SK-N-SH (cell line): ENCODE measurements around the gene SYT14. TPM values are rescaled to one million over a fixed set of nuclear protein-coding genes. Genes with fewer than 3 reads are reported as not detected.

Source experiments
- CTCF ChIA-PET: fragments of 300-600, 350-600 bp; formaldehyde crosslinking; extraction: SDS; loops from one replicate; lab custom pipeline; 2021; lab: Yijun Ruan, JAX
- POLR2A ChIA-PET: fragments of 350-600 bp; sonication (Branson Sonifier 250); formaldehyde crosslinking; extraction: SDS; loops from one replicate; lab custom pipeline; 2020; ENCODE audit warnings: antibody characterized with exemption, inconsistent platforms; lab: Yijun Ruan, JAX
- DNase-seq: peaks from one replicate; pipeline ENCODE4 v3.0.0; 2012
- H2AFZ ChIP-seq: fragments of 200-600 bp; sonication (generic); 2 replicates; pipeline ENCODE4 v1.8.1; 2016; ENCODE audit warnings: antibody characterized with exemption, mild to moderate bottlenecking, low read depth
- H3F3A ChIP-seq: fragments of 200-600 bp; sonication (generic); replicated peaks from 2 replicates; pipeline ENCODE3; 2016; ENCODE audit warnings: antibody characterized with exemption, mild to moderate bottlenecking; ENCODE audit not compliant: insufficient read depth
- H3K27ac ChIP-seq, 2 experiments: fragments of 200-500 bp in 1 of 2; fragments of 200-600 bp in 1 of 2; sonication (Bioruptor generic) in 1 of 2; sonication (generic), shearing (Covaris generic) in 1 of 2; 2 replicates each; pipeline versions ENCODE4 v1.5.1 to v1.6.1; 2014 to 2016; ENCODE audit warnings: low read depth in 2 of 2, inconsistent platforms in 1 of 2, low read length in 1 of 2, mild to moderate bottlenecking in 1 of 2, mixed read lengths in 1 of 2
- H3K27me3 ChIP-seq: fragments of 200-600 bp; sonication (generic), shearing (Covaris generic); 2 replicates; pipeline ENCODE4 v1.6.1; 2016; ENCODE audit warnings: mixed run types; ENCODE audit not compliant: insufficient read depth
- H3K36me3 ChIP-seq, 2 experiments: fragments of 200-500 bp in 1 of 2; fragments of 200-600 bp in 1 of 2; sonication (Bioruptor generic) in 1 of 2; sonication (generic) in 1 of 2; replicated peaks in 1 of 2; 2 replicates each; pipeline versions ENCODE3 to v1.5.1; 2014 to 2016; ENCODE audit warnings: low read length in 1 of 2, mild to moderate bottlenecking in 1 of 2; ENCODE audit not compliant: insufficient read depth in 2 of 2, control insufficient read depth in 1 of 2
- H3K4me1 ChIP-seq, 2 experiments: fragments of 200-500 bp in 1 of 2; fragments of 200-600 bp in 1 of 2; sonication (Bioruptor generic) in 1 of 2; sonication (generic), shearing (Covaris generic) in 1 of 2; 2 replicates each; pipeline versions ENCODE4 v1.5.1 to v1.6.1; 2014 to 2016; ENCODE audit warnings: low read depth in 1 of 2, low read length in 1 of 2, mixed run types in 1 of 2; ENCODE audit not compliant: insufficient read depth in 2 of 2, control insufficient read depth in 1 of 2
- H3K4me2 ChIP-seq: fragments of 200-600 bp; sonication (generic), shearing (Covaris generic); 2 replicates; pipeline ENCODE4 v1.6.1; 2017; ENCODE audit warnings: mixed run types
- H3K4me3 ChIP-seq, 2 experiments: fragments of 200-500 bp in 1 of 2; fragments of 200-600 bp in 1 of 2; sonication (Bioruptor generic) in 1 of 2; sonication (generic), shearing (Covaris generic) in 1 of 2; 2 replicates each; pipeline versions ENCODE4 v1.5.1 to v1.8.1; 2014 to 2016; ENCODE audit warnings: low read depth in 2 of 2, inconsistent platforms in 1 of 2, low read length in 1 of 2, mild to moderate bottlenecking in 1 of 2, mixed read lengths in 1 of 2, moderate library complexity in 1 of 2
- H3K79me2 ChIP-seq: fragments of 200-600 bp; sonication (generic); 2 replicates; pipeline ENCODE4 v1.8.1; 2017; ENCODE audit warnings: mild to moderate bottlenecking; ENCODE audit not compliant: insufficient read depth
- H3K9ac ChIP-seq: fragments of 200-600 bp; sonication (generic); 2 replicates; pipeline ENCODE4 v1.6.1; 2017; ENCODE audit warnings: mixed run types
- H3K9me2 ChIP-seq: fragments of 200-600 bp; sonication (generic); 2 replicates; pipeline ENCODE4 v1.6.1; 2017; ENCODE audit warnings: mixed run types
- H3K9me3 ChIP-seq: fragments of 200-600 bp; sonication (generic); 2 replicates; pipeline ENCODE4 v1.6.1; 2017; ENCODE audit warnings: mixed run types, mild to moderate bottlenecking, moderate library complexity
- H4K20me1 ChIP-seq: fragments of 200-600 bp; sonication (generic); 2 replicates; pipeline ENCODE4 v1.6.1; 2017; ENCODE audit warnings: mild to moderate bottlenecking, mixed run types; ENCODE audit not compliant: insufficient read depth
- CHD2 ChIP-seq: fragments of 150-350 bp; IDR thresholded peaks from 2 replicates; pipeline ENCODE4 v1.6.1; 2018; ENCODE audit warnings: low read length; ENCODE audit not compliant: partially characterized antibody
- CTCF ChIP-seq: fragments of 200-600 bp; sonication (generic); IDR thresholded peaks from 2 replicates; pipeline ENCODE4 v1.6.1; 2017; ENCODE audit warnings: antibody characterized with exemption, mild to moderate bottlenecking, moderate library complexity
- EZH2phosphoT487 ChIP-seq: fragments of 200-600 bp; sonication (generic); IDR thresholded peaks from 2 replicates; pipeline ENCODE4 v1.6.1; 2017; ENCODE audit warnings: low read depth, mixed run types, mild to moderate bottlenecking, antibody characterized with exemption, moderate library complexity, borderline replicate concordance
- FOSL2 ChIP-seq: IDR thresholded peaks from 2 replicates; pipeline ENCODE4 v1.4.0; 2012; ENCODE audit warnings: low read depth, mild to moderate bottlenecking, moderate library complexity, borderline replicate concordance
- FOXJ3 ChIP-seq: sonication (generic); formaldehyde crosslinking; IDR thresholded peaks from 2 replicates; pipeline ENCODE4 v1.5.1; 2020; ENCODE audit warnings: mild to moderate bottlenecking, missing genetic modification reagents
- GATA2 ChIP-seq: sonication (generic); formaldehyde crosslinking; IDR thresholded peaks from 2 replicates; pipeline ENCODE4 v1.5.0; 2020; ENCODE audit warnings: mild to moderate bottlenecking, missing genetic modification reagents
- JUND ChIP-seq: IDR thresholded peaks from 2 replicates; pipeline ENCODE4 v1.4.0; 2012
- MXI1 ChIP-seq: IDR thresholded peaks from 2 replicates; pipeline ENCODE4 v1.6.1; 2012; ENCODE audit warnings: mild to moderate bottlenecking, low read depth, low read length, improper control_type of control experiment
- NRF1 ChIP-seq: IDR thresholded peaks from 2 replicates; pipeline ENCODE4 v1.6.1; 2012; ENCODE audit warnings: low read depth, mild to moderate bottlenecking, low read length
- RAD21 ChIP-seq: IDR thresholded peaks from 2 replicates; pipeline ENCODE4 v1.6.1; 2012; ENCODE audit warnings: mild to moderate bottlenecking, low read length
- RFX5 ChIP-seq: IDR thresholded peaks from 2 replicates; pipeline ENCODE4 v1.6.1; 2012; ENCODE audit warnings: mild to moderate bottlenecking, improper control_type of control experiment, low read length
- RXRA ChIP-seq: IDR thresholded peaks from 2 replicates; pipeline ENCODE4 v1.4.0; 2012; ENCODE audit warnings: low read depth, mild to moderate bottlenecking, borderline replicate concordance
- TEAD4 ChIP-seq: IDR thresholded peaks from 2 replicates; pipeline ENCODE4 v1.4.0; 2012; ENCODE audit warnings: mild to moderate bottlenecking, borderline replicate concordance; ENCODE audit not compliant: insufficient read depth
- WGBS: methylation state at CpG from one replicate; pipeline ENCODE4 v1.1.6; 2017; ENCODE audit warnings: low lambda C conversion rate; 5-methylcytosine and 5-hydroxymethylcytosine counted together
- polyA plus RNA-seq, 3 experiments: library from polyadenylated mRNA; depleted of rRNA; stranded (reverse); fragments of >200 nt; gene quantifications; 2 replicates each; pipeline ENCODE4 v1.2.3, GENCODE V29; 2012
- TF ChIP-seq, protein P1 (sequence below): fragments of 150-350 bp; IDR thresholded peaks from 2 replicates; pipeline ENCODE4 v1.6.1; 2017; ENCODE audit warnings: antibody characterized with exemption, low read length, low read depth, borderline replicate concordance
- TF ChIP-seq, protein P2 (sequence below): IDR thresholded peaks from 2 replicates; pipeline ENCODE4 v1.4.0; 2012; ENCODE audit warnings: low read depth, borderline replicate concordance
- TF ChIP-seq, protein P3 (sequence below): fragments of 150-350 bp; IDR thresholded peaks from 2 replicates; pipeline ENCODE4 v1.6.1; 2016; ENCODE audit warnings: mild to moderate bottlenecking, low read depth, low read length
- TF ChIP-seq, protein P4 (sequence below): IDR thresholded peaks from 2 replicates; pipeline ENCODE4 v1.4.0; 2012; ENCODE audit warnings: low read depth, borderline replicate concordance

SYT14 gene
- polyA plus RNA-seq, 1 of the 3 experiments (the other 2 are of a cell fraction), result 1.2 TPM

DNA sequence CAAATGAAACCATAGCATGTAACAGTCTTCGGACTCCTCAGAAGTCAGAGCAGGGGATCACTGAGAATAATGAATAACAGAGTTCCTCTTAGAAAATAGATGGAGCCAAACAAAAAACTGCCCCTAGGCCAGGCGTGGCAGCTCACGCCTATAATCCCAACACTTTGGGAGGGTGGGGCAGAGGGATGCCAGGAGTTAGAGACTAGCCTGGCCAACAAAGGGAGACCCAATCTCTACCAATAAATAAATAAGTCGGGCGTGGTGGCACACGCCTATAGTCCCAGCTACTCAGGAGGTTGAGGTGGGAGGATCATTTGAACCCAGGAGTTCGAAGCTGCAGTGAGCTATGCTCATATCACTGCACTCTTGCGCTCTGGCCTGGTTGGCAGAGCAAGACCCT, 236.1 kb downstream of the SYT14 start:
- no peak overlapping the region for H3K9ac ChIP-seq
- no peaks in the 10 kb centered on the region for H3F3A ChIP-seq
- H3K9me2 ChIP-seq, result no peaks in the 10 kb centered on the region
- no peaks in the 10 kb centered on the region for H4K20me1 ChIP-seq
- H3K27ac ChIP-seq, result no peak overlapping the region
- H2AFZ ChIP-seq, result no peak overlapping the region
- H3K4me3 ChIP-seq, result no peak overlapping the region
- H3K4me2 ChIP-seq, result no peak overlapping the region
- H3K27me3 ChIP-seq, result no peaks in the 10 kb centered on the region
- H3K79me2 ChIP-seq, result no peaks in the 10 kb centered on the region
- ChIA-PET CTCF (no interaction called here), POLR2A (no interaction called here)
- TF ChIP-seq RAD21 (no peak), MXI1 (no peak), EZH2phosphoT487 (no peak), CTCF (no peak), RFX5 (no peak), FOXJ3 (CRISPR knock-in tag) (no peak), FOSL2 (no peak), GATA2 (no peak), RXRA (no peak), JUND (no peak), CHD2 (no peak), TEAD4 (no peak), NRF1 (no peak)
- TF ChIP-seq, protein P1, sequence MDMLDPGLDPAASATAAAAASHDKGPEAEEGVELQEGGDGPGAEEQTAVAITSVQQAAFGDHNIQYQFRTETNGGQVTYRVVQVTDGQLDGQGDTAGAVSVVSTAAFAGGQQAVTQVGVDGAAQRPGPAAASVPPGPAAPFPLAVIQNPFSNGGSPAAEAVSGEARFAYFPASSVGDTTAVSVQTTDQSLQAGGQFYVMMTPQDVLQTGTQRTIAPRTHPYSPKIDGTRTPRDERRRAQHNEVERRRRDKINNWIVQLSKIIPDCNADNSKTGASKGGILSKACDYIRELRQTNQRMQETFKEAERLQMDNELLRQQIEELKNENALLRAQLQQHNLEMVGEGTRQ, result no peak
- TF ChIP-seq, protein P2, sequence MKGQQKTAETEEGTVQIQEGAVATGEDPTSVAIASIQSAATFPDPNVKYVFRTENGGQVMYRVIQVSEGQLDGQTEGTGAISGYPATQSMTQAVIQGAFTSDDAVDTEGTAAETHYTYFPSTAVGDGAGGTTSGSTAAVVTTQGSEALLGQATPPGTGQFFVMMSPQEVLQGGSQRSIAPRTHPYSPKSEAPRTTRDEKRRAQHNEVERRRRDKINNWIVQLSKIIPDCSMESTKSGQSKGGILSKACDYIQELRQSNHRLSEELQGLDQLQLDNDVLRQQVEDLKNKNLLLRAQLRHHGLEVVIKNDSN, result no peak
- TF ChIP-seq, protein P3, sequence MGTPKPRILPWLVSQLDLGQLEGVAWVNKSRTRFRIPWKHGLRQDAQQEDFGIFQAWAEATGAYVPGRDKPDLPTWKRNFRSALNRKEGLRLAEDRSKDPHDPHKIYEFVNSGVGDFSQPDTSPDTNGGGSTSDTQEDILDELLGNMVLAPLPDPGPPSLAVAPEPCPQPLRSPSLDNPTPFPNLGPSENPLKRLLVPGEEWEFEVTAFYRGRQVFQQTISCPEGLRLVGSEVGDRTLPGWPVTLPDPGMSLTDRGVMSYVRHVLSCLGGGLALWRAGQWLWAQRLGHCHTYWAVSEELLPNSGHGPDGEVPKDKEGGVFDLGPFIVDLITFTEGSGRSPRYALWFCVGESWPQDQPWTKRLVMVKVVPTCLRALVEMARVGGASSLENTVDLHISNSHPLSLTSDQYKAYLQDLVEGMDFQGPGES, result no peak
- TF ChIP-seq, protein P4, sequence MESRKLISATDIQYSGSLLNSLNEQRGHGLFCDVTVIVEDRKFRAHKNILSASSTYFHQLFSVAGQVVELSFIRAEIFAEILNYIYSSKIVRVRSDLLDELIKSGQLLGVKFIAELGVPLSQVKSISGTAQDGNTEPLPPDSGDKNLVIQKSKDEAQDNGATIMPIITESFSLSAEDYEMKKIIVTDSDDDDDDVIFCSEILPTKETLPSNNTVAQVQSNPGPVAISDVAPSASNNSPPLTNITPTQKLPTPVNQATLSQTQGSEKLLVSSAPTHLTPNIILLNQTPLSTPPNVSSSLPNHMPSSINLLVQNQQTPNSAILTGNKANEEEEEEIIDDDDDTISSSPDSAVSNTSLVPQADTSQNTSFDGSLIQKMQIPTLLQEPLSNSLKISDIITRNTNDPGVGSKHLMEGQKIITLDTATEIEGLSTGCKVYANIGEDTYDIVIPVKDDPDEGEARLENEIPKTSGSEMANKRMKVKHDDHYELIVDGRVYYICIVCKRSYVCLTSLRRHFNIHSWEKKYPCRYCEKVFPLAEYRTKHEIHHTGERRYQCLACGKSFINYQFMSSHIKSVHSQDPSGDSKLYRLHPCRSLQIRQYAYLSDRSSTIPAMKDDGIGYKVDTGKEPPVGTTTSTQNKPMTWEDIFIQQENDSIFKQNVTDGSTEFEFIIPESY, result no peak
- no peaks in the 10 kb centered on the region for H3K36me3 ChIP-seq
- H3K4me1 ChIP-seq, result no peaks in the 10 kb centered on the region; a peak in 1 of 4 replicates
- H3K9me3 ChIP-seq, result no peaks in the 10 kb centered on the region
- DNase-seq, result no peak
- WGBS, result 90% methylated on average over 8 of the region's 8 CpGs
